Right atrium auricular region (tissue), 2 donors: ENCODE results near the gene PDE4B. TPM values are rescaled to one million over a fixed set of nuclear protein-coding genes. Genes with fewer than 3 reads are reported as not detected.

Experiments used
- DNase-seq: peaks from one replicate; pipeline ENCODE4 v3.0.0-alpha.2; 2019; ENCODE audit warnings: low spot score
- H3K27ac ChIP-seq, 2 donors: fragments of 200-600 bp; sonication (generic); 1 replicate in 1 of 2; 2 replicates in 1 of 2; pipeline ENCODE4 v1.5.1; 2016 to 2019
- H3K27me3 ChIP-seq, 2 donors: fragments of 200-600 bp; sonication (generic); one replicate each; pipeline versions ENCODE4 v1.5.1 to v1.6.0; 2017 to 2019
- H3K36me3 ChIP-seq: fragments of 200-600 bp; sonication (generic); one replicate; pipeline ENCODE4 v1.5.1; 2016
- H3K4me1 ChIP-seq, 2 donors: fragments of 200-600 bp; sonication (generic); one replicate each; pipeline versions ENCODE4 v1.5.1 to v1.6.0; 2017 to 2019
- H3K4me3 ChIP-seq, 2 donors: fragments of 200-600 bp; sonication (generic); 1 replicate in 1 of 2; 2 replicates in 1 of 2; pipeline ENCODE4 v1.5.1; 2017 to 2019; ENCODE audit warnings: mild to moderate bottlenecking in 1 of 2, moderate library complexity in 1 of 2
- H3K9me3 ChIP-seq, 2 donors: fragments of 200-600 bp; sonication (generic); one replicate each; pipeline ENCODE4 v1.5.1; 2019
- total RNA-seq, 2 donors: library from RNA; depleted of rRNA; stranded (reverse); fragments of >200 nt; gene quantifications; one replicate each; pipeline ENCODE4 v1.1.0, GENCODE V29; 2016
- TF ChIP-seq, protein P1 (sequence below), 2 donors: fragments of 200-600 bp; sonication (generic); IDR thresholded peaks; one replicate each; pipeline ENCODE4 v1.5.1; 2019; ENCODE audit warnings: antibody characterized with exemption in 2 of 2

Gene PDE4B
- total RNA-seq, 2 donors from 2014 or later: 16.0 to 27.7 TPM

DNA sequence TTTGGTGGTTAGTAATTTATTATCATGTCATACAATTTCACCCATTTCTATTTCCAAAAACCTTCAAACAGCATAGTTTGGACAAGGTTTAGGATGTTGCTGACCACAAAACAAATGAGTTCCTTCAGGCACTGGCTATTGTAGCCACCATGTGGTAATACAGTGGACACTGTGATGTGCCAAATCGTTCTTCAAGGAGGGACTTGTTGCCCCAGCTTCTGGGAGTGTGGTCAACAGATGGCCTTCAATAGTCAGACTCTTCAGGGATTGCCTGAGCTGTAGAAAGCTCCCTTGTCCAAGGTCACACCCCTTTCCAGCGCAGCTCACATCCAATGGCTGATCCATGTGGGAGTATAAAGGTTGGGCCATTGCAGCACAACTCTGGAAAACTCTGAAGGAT, 2.6 kb downstream of the PDE4B start:
- Histone ChIP-seq H3K27ac (no peak overlapping the region), H3K4me3 (no peak overlapping the region), H3K4me1 (peaks cover 0 to 7% of the 10 kb centered on the region in 2 donors), H3K36me3 (no peaks in the 10 kb centered on the region), H3K9me3 (no peaks in the 10 kb centered on the region), H3K27me3 (peaks cover 0 to 13% of the 10 kb centered on the region in 2 donors)
- TF ChIP-seq, protein P1, sequence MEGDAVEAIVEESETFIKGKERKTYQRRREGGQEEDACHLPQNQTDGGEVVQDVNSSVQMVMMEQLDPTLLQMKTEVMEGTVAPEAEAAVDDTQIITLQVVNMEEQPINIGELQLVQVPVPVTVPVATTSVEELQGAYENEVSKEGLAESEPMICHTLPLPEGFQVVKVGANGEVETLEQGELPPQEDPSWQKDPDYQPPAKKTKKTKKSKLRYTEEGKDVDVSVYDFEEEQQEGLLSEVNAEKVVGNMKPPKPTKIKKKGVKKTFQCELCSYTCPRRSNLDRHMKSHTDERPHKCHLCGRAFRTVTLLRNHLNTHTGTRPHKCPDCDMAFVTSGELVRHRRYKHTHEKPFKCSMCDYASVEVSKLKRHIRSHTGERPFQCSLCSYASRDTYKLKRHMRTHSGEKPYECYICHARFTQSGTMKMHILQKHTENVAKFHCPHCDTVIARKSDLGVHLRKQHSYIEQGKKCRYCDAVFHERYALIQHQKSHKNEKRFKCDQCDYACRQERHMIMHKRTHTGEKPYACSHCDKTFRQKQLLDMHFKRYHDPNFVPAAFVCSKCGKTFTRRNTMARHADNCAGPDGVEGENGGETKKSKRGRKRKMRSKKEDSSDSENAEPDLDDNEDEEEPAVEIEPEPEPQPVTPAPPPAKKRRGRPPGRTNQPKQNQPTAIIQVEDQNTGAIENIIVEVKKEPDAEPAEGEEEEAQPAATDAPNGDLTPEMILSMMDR (IDR thresholded peaks at IDR 0.05): no peak
- no peak for DNase-seq

DNA sequence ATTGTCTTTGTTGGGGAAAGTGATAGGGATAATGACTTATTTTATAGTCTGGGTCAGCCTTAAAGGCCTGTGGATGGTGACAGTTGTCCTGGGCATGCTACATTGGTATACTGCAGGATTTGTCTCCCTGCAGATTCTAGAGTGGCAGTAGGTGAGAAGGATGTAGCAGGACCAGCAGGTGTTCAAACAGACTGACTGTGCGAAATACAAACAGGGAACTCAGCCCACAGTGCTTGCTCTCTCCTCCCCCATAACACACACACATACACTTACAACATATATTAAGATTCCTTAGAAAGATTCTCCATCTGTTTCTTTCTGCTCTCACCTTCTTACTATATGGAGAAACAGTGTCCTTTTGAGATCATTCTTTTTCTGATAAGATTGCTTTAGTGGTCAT, 6.9 kb downstream of the PDE4B start:
- Histone ChIP-seq H3K27ac (no peak overlapping the region), H3K9me3 (no peaks in the 10 kb centered on the region), H3K36me3 (no peaks in the 10 kb centered on the region), H3K27me3 (no peaks in the 10 kb centered on the region), H3K4me3 (no peak overlapping the region), H3K4me1 (no peaks in the 10 kb centered on the region)
- no peak for DNase-seq
- TF ChIP-seq, protein P1 (IDR thresholded peaks at IDR 0.05): no peak

DNA sequence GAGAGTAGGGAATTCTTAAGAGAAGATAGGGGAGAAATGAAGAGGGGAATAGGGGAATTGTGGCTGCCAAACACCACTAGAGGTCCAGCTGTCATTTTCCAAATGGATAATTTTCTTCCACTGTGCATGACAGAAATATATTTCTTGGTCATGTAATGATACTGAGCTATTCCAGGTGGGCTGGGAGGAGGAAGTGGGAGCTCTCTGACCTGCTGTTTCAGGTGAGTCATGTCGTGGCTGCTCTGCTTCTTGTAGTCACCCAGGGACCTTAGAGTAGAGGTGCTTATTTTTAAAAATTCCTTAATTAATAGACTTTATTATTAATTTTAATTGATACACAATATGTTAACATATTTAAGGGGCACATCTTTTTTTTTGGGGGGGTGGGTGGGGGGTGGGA, 11.9 kb downstream of the PDE4B start:
- no peak overlapping the region for H3K4me3 ChIP-seq
- H3K4me1 ChIP-seq: no peaks in the 10 kb centered on the region
- H3K27me3 ChIP-seq: no peaks in the 10 kb centered on the region
- TF ChIP-seq, protein P1 (IDR thresholded peaks at IDR 0.05): no peak
- H3K36me3 ChIP-seq: no peaks in the 10 kb centered on the region
- DNase-seq: no peak
- no peaks in the 10 kb centered on the region for H3K9me3 ChIP-seq
- no peak overlapping the region for H3K27ac ChIP-seq

DNA sequence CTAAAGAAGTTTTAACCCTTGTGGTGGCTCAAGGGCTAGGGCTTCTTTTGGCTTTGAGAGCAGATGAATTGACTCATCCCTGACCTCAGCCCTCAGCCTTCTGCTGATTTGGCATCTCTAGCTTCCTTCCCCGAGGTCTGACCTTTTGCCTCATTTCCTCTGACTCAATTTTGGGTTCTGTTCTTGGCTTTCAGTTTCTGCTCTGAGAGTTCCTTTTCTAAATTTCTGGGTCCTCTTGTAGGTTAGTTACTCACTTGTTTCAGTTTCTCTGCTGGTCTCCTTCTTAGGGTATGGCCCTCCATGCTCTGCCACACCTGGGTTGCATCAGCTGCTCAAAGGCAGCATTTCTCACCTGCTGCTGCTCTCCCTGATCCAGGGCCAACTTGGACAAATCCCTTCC, 19.4 kb downstream of the PDE4B start:
- no peaks in the 10 kb centered on the region for H3K36me3 ChIP-seq
- TF ChIP-seq, protein P1 (IDR thresholded peaks at IDR 0.05): no peak
- no peak overlapping the region for H3K4me3 ChIP-seq
- no peaks in the 10 kb centered on the region for H3K9me3 ChIP-seq
- DNase-seq: no peak
- H3K27ac ChIP-seq: no peak overlapping the region
- peaks cover 0 to 4% of the 10 kb centered on the region in 2 donors for H3K4me1 ChIP-seq
- H3K27me3 ChIP-seq: no peaks in the 10 kb centered on the region

DNA sequence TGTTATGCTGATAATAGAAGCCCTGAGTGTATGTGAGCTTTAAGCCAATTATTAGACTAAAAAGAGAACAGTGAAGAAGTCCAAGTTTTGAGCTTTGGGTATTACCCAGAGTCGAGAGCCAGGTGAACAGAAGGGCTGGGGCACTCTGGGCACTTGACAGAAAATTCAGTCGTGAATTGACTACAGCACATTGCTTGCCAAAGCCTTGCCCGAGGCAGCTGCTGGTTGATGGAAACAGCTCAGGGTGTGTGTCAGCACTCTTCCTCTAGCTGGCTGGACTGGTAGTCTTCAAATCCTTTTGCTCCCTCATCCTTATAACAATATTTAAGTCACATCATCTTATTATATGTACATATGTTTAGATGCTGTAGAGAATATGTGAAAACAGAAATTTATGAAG, 21.3 kb downstream of the PDE4B start:
- H3K27ac ChIP-seq: no peak overlapping the region
- TF ChIP-seq, protein P1 (IDR thresholded peaks at IDR 0.05): no peak
- no peak for DNase-seq
- no peak overlapping the region for H3K4me3 ChIP-seq
- no peaks in the 10 kb centered on the region for H3K27me3 ChIP-seq
- H3K9me3 ChIP-seq: no peaks in the 10 kb centered on the region
- H3K36me3 ChIP-seq: no peaks in the 10 kb centered on the region
- peaks cover 0 to 4% of the 10 kb centered on the region in 2 donors for H3K4me1 ChIP-seq

DNA sequence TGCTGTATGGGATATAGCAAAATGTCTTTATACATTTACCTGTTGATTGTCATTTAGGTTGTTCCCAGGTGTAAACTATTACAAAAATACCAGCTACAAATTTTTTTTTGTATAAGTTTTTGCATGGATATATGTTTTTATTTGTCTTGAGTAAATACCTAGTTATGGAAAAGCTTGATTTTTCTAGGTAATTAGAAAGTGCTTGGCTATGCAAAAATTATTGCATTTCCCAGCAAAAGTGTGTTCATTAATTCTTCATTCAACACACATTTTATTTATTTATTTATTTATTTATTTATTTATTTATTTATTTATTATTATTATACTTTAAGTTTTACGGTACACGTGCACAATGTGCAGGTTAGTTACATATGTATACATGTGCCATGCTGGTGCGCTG, 22.1 kb downstream of the PDE4B start:
- TF ChIP-seq, protein P1 (IDR thresholded peaks at IDR 0.05): no peak
- Histone ChIP-seq H3K4me1 (peaks cover 0 to 4% of the 10 kb centered on the region in 2 donors), H3K9me3 (no peaks in the 10 kb centered on the region), H3K27me3 (no peaks in the 10 kb centered on the region), H3K4me3 (no peak overlapping the region), H3K36me3 (no peaks in the 10 kb centered on the region), H3K27ac (no peak overlapping the region)
- no peak for DNase-seq
